GM19324 (cell line): ENCODE measurements around the gene HNF1B.

ENCODE experiments used
- ATAC-seq: cut with Tn5 transposase; IDR thresholded peaks from one replicate; pipeline ENCODE4 v1.9.1; 2021; ENCODE audit warnings: mild to moderate bottlenecking, moderate library complexity; ENCODE audit not compliant: unreplicated experiment, low FRiP score

HNF1B gene

GRCh38 chr17:37640015-37640414, 104.8 kb downstream of the HNF1B start:
- ATAC-seq, result no peak

GRCh38 chr17:37637956-37638355, 106.9 kb downstream of the HNF1B start:
- no peak for ATAC-seq
